Liver (tissue), 9 donors: Measurements from ENCODE around the gene ZNF433. TPM values are rescaled to one million over a fixed set of nuclear protein-coding genes. Genes with fewer than 3 reads are reported as not detected.

Experiments used
- DNase-seq: peaks from one replicate; pipeline ENCODE4 v3.0.0-alpha.2; 2017; ENCODE audit warnings: low spot score
- H3K27ac ChIP-seq, 2 donors: one replicate each; pipeline ENCODE4 v1.7.0; 2013; ENCODE audit warnings: inconsistent platforms in 2 of 2, low read length in 2 of 2, control low read depth in 1 of 2, low read depth in 1 of 2, mild to moderate bottlenecking in 1 of 2
- H3K27me3 ChIP-seq, 4 donors: one replicate each; pipeline versions ENCODE4 v1.6.1 to v1.7.0; 2013; ENCODE audit warnings: low read length in 3 of 4, inconsistent platforms in 1 of 4, mild to moderate bottlenecking in 1 of 4, moderate library complexity in 1 of 4; ENCODE audit not compliant: control insufficient read depth in 4 of 4, insufficient read depth in 4 of 4
- H3K36me3 ChIP-seq, 4 donors: one replicate each; pipeline versions ENCODE4 v1.6.1 to v1.7.0; 2013; ENCODE audit warnings: low read length in 3 of 4, mild to moderate bottlenecking in 3 of 4, low read depth in 1 of 4, moderate library complexity in 1 of 4; ENCODE audit not compliant: control insufficient read depth in 4 of 4, insufficient read depth in 3 of 4
- H3K4me1 ChIP-seq, 4 donors: one replicate each; pipeline versions ENCODE4 v1.6.1 to v1.7.0; 2013; ENCODE audit warnings: low read length in 3 of 4, mild to moderate bottlenecking in 3 of 4, moderate library complexity in 1 of 4; ENCODE audit not compliant: control insufficient read depth in 4 of 4, insufficient read depth in 4 of 4
- H3K4me3 ChIP-seq, 3 donors: one replicate each; pipeline versions ENCODE4 v1.6.1 to v1.7.0; 2013; ENCODE audit warnings: low read length in 3 of 3, control low read depth in 1 of 3, low read depth in 1 of 3, mild to moderate bottlenecking in 1 of 3
- H3K9ac ChIP-seq, 2 donors: one replicate each; pipeline ENCODE4 v1.7.0; 2013; ENCODE audit warnings: low read length in 2 of 2, mild to moderate bottlenecking in 2 of 2, moderate library complexity in 2 of 2, control low read depth in 1 of 2, low read depth in 1 of 2
- H3K9me3 ChIP-seq, 4 donors: one replicate each; pipeline versions ENCODE4 v1.6.1 to v1.7.0; 2013; ENCODE audit warnings: low read length in 3 of 4; ENCODE audit not compliant: control insufficient read depth in 4 of 4
- EGR1 ChIP-seq, 2 donors: IDR thresholded peaks; 2 replicates each; pipeline ENCODE4 v1.6.1; 2016 to 2018; ENCODE audit warnings: antibody characterized with exemption in 2 of 2, low read depth in 2 of 2
- FOXA2 ChIP-seq: IDR thresholded peaks from 2 replicates; pipeline ENCODE4 v1.6.1; 2016; ENCODE audit warnings: antibody characterized with exemption
- GABPA ChIP-seq, 2 donors: IDR thresholded peaks in 1 of 2; conservative IDR thresholded peaks in 1 of 2; 2 replicates each; pipeline ENCODE4 v1.6.1; 2016; ENCODE audit warnings: antibody characterized with exemption in 2 of 2, mild to moderate bottlenecking in 1 of 2, moderate library complexity in 1 of 2
- HNF4A ChIP-seq, 2 donors: conservative IDR thresholded peaks; 2 replicates each; pipeline ENCODE4 v1.6.1; 2016; ENCODE audit warnings: antibody characterized with exemption in 2 of 2, mild to moderate bottlenecking in 2 of 2
- JUND ChIP-seq, 2 donors: IDR thresholded peaks; 2 replicates each; pipeline ENCODE4 v1.6.1; 2016; ENCODE audit warnings: antibody characterized with exemption in 2 of 2
- RAD21 ChIP-seq, 2 donors: IDR thresholded peaks; 2 replicates each; pipeline ENCODE4 v1.6.1; 2016; ENCODE audit warnings: antibody characterized with exemption in 2 of 2, mild to moderate bottlenecking in 2 of 2
- RXRA ChIP-seq, 2 donors: IDR thresholded peaks; 2 replicates each; pipeline ENCODE4 v1.6.1; 2017 to 2018; ENCODE audit warnings: antibody characterized with exemption in 2 of 2, mild to moderate bottlenecking in 1 of 2
- SP1 ChIP-seq: IDR thresholded peaks from 2 replicates; pipeline ENCODE4 v1.6.1; 2018; ENCODE audit warnings: antibody characterized with exemption, mild to moderate bottlenecking
- TAF1 ChIP-seq: conservative IDR thresholded peaks from 2 replicates; pipeline ENCODE4 v1.6.1; 2016; ENCODE audit warnings: antibody characterized with exemption, mild to moderate bottlenecking
- YY1 ChIP-seq: IDR thresholded peaks from 2 replicates; pipeline ENCODE4 v1.6.1; 2016; ENCODE audit warnings: antibody characterized with exemption, mild to moderate bottlenecking
- WGBS: extraction: QIAGEN DNeasy Blood & Tissue Kit; methylation state at CpG from one replicate; pipeline ENCODE4 v1.1.7; 2013; 5-methylcytosine and 5-hydroxymethylcytosine counted together
- polyA plus RNA-seq, 2 donors: library from polyadenylated mRNA; stranded (reverse) in 1 of 2; unstranded in 1 of 2; fragments of 200-250 nt in 1 of 2; fragments of >200 nt in 1 of 2; fragmentation: Nextera tagmentation in 1 of 2; extraction: Ambion mirVana in 1 of 2; gene quantifications; one replicate each; pipeline versions ENCODE4 v1.2.1 to v1.2.3, GENCODE V29; 2013 to 2015
- total RNA-seq, 2 donors: library from RNA; depleted of rRNA; stranded (reverse); fragments of >200 nt; gene quantifications; one replicate each; pipeline ENCODE4 v1.2.3, GENCODE V29; 2014
- TF ChIP-seq, protein P1 (sequence below): fragments of 150-350 bp; IDR thresholded peaks from 2 replicates; pipeline ENCODE4 v1.5.1; 2017; ENCODE audit warnings: improper control_type of control experiment, low read depth, low read length; ENCODE audit not compliant: missing input control
- TF ChIP-seq, protein P2 (sequence below): IDR thresholded peaks from 2 replicates; pipeline ENCODE4 v1.6.1; 2016; ENCODE audit warnings: antibody characterized with exemption
- TF ChIP-seq, protein P3 (sequence below): IDR thresholded peaks from 2 replicates; pipeline ENCODE4 v1.6.1; 2016; ENCODE audit warnings: antibody characterized with exemption
- TF ChIP-seq, protein P4 (sequence below): IDR thresholded peaks from 2 replicates; pipeline ENCODE4 v1.6.1; 2016; ENCODE audit warnings: antibody characterized with exemption, mild to moderate bottlenecking
- TF ChIP-seq, protein P5 (sequence below): IDR thresholded peaks from 2 replicates; pipeline ENCODE4 v1.6.1; 2016; ENCODE audit warnings: antibody characterized with exemption
- donor health status: healthy.
- donor health status: healthy.
- donor health status: healthy.
- donor health status: healthy.
- donor health status: healthy.

ZNF433 gene
- total and polyA plus RNA-seq, 4 donors = 1.3 to 4.7 (median 2.5) TPM

DNA sequence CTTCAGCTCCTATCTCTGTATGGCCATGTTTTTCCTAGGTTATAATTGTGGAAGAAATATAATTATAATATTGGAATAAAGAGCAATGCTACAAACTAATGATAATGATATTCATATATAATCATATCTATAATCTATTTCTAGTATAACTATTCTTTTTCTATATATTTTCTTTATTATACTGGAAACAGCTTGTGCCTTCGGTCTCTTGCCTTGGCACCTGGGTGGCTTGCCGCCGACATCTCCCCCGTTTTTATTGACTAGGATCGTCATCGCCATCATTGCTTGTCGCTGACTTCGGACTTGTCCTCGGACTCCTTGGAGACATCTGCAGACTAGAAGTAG lies 46.4 kb downstream of the ZNF433 start:
- no peak for DNase-seq
- no peak for TF ChIP-seq JUND (IDR thresholded peaks at IDR 0.05)
- TF ChIP-seq, protein P1, sequence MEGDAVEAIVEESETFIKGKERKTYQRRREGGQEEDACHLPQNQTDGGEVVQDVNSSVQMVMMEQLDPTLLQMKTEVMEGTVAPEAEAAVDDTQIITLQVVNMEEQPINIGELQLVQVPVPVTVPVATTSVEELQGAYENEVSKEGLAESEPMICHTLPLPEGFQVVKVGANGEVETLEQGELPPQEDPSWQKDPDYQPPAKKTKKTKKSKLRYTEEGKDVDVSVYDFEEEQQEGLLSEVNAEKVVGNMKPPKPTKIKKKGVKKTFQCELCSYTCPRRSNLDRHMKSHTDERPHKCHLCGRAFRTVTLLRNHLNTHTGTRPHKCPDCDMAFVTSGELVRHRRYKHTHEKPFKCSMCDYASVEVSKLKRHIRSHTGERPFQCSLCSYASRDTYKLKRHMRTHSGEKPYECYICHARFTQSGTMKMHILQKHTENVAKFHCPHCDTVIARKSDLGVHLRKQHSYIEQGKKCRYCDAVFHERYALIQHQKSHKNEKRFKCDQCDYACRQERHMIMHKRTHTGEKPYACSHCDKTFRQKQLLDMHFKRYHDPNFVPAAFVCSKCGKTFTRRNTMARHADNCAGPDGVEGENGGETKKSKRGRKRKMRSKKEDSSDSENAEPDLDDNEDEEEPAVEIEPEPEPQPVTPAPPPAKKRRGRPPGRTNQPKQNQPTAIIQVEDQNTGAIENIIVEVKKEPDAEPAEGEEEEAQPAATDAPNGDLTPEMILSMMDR = no peak
- TF ChIP-seq, protein P2, sequence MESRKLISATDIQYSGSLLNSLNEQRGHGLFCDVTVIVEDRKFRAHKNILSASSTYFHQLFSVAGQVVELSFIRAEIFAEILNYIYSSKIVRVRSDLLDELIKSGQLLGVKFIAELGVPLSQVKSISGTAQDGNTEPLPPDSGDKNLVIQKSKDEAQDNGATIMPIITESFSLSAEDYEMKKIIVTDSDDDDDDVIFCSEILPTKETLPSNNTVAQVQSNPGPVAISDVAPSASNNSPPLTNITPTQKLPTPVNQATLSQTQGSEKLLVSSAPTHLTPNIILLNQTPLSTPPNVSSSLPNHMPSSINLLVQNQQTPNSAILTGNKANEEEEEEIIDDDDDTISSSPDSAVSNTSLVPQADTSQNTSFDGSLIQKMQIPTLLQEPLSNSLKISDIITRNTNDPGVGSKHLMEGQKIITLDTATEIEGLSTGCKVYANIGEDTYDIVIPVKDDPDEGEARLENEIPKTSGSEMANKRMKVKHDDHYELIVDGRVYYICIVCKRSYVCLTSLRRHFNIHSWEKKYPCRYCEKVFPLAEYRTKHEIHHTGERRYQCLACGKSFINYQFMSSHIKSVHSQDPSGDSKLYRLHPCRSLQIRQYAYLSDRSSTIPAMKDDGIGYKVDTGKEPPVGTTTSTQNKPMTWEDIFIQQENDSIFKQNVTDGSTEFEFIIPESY = no peak
- TF ChIP-seq TAF1 = no peak
- TF ChIP-seq, protein P3, sequence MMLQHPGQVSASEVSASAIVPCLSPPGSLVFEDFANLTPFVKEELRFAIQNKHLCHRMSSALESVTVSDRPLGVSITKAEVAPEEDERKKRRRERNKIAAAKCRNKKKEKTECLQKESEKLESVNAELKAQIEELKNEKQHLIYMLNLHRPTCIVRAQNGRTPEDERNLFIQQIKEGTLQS = no peak
- no peak for TF ChIP-seq RAD21 (IDR thresholded peaks at IDR 0.05)
- no peak for TF ChIP-seq EGR1 (IDR thresholded peaks at IDR 0.05; ENCODE audit: low read depth in 2 of 2)
- TF ChIP-seq, protein P4, sequence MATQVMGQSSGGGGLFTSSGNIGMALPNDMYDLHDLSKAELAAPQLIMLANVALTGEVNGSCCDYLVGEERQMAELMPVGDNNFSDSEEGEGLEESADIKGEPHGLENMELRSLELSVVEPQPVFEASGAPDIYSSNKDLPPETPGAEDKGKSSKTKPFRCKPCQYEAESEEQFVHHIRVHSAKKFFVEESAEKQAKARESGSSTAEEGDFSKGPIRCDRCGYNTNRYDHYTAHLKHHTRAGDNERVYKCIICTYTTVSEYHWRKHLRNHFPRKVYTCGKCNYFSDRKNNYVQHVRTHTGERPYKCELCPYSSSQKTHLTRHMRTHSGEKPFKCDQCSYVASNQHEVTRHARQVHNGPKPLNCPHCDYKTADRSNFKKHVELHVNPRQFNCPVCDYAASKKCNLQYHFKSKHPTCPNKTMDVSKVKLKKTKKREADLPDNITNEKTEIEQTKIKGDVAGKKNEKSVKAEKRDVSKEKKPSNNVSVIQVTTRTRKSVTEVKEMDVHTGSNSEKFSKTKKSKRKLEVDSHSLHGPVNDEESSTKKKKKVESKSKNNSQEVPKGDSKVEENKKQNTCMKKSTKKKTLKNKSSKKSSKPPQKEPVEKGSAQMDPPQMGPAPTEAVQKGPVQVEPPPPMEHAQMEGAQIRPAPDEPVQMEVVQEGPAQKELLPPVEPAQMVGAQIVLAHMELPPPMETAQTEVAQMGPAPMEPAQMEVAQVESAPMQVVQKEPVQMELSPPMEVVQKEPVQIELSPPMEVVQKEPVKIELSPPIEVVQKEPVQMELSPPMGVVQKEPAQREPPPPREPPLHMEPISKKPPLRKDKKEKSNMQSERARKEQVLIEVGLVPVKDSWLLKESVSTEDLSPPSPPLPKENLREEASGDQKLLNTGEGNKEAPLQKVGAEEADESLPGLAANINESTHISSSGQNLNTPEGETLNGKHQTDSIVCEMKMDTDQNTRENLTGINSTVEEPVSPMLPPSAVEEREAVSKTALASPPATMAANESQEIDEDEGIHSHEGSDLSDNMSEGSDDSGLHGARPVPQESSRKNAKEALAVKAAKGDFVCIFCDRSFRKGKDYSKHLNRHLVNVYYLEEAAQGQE = no peak
- no peak for TF ChIP-seq HNF4A (conservative IDR thresholded peaks at IDR 0.05)
- TF ChIP-seq, protein P5, sequence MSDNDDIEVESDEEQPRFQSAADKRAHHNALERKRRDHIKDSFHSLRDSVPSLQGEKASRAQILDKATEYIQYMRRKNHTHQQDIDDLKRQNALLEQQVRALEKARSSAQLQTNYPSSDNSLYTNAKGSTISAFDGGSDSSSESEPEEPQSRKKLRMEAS = no peak
- no peak overlapping the region for H3K4me3 ChIP-seq
- WGBS = 69% methylated on average over 9 of the region's 9 CpGs
- H3K4me1 ChIP-seq = peaks cover 0 to 8% (median 1%) of the 10 kb centered on the region in 4 donors
- H3K9ac ChIP-seq = no peak overlapping the region
- H3K27me3 ChIP-seq = no peaks in the 10 kb centered on the region
- peak overlapping the region in 1 of 2 donors; percentile 93 for H3K27ac ChIP-seq
- no peaks in the 10 kb centered on the region for H3K36me3 ChIP-seq
- peaks cover 0 to under 1% (median 0%) of the 10 kb centered on the region in 4 donors for H3K9me3 ChIP-seq

DNA sequence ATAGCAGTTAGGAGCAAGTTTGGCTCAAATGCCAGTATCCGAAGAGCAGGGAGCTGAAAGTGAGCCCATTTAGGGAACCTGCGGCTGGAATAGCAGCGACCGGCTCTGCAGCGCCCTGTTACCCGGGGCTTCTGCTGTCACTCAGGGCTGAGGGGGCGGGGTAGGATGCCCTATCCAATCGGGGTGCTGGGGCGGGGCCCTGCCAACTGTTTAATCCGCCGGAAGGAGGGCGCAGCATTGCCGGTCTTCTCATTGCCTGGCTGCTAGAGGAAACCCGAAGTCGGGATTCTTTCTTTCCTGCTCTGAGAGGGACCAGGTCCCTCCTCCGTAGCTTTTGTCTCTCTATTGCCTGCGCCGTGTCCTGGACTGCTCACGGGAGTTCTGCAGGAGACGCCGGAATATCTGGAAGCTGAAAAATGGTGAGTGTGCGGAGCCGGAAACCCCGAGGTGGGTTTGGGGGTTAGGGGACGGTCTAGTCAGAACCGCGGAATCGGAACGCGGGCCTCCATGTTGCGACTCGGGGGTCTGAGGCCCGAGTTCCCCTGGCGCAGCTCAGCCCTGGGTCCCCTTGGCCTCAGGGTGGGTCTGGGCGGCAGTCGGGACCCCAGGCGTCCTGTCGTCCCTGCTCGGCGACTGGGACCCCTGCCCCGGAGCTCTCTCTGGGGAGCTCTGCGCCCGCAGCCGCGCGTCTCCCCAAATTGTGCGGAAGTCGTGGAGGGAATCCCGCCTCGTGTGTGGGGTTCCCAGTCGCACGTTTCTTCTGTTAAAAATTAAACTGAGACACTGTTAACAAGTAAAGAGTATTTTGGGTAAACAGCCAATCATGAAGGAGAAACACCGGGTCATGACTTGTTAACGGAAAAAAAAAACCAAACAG lies 47.8 kb downstream of the ZNF433 start:
- under 1% methylated on average over 54 of the region's 54 CpGs for WGBS
- TF ChIP-seq SP1 (peak; percentile 73), FOXA2 (no peak), HNF4A (conservative IDR thresholded peaks at IDR 0.05) (no peak), GABPA (IDR thresholded peaks at IDR 0.05 in 1 of 2, conservative IDR thresholded peaks at IDR 0.05 in 1 of 2) (peak; percentile 51 to 82), RXRA (IDR thresholded peaks at IDR 0.05) (peak in 1 of 2 donors; percentile 21), RAD21 (IDR thresholded peaks at IDR 0.05) (peak; percentile 20 to 29), YY1 (peak; percentile 37), TAF1 (peak; percentile 85)
- TF ChIP-seq, protein P2 = no peak
- TF ChIP-seq, protein P4 = peak; percentile 42
- Histone ChIP-seq H3K4me1 (peaks cover 0 to 8% (median 1%) of the 10 kb centered on the region in 4 donors), H3K4me3 (peak overlapping the region; percentile 77 to 92 (median 85)), H3K9me3 (peaks cover 2 to 9% (median 5%) of the 10 kb centered on the region in 4 donors), H3K9ac (peak overlapping the region; percentile 68 to 72), H3K27ac (peak overlapping the region; percentile 81 to 93), H3K27me3 (no peaks in the 10 kb centered on the region), H3K36me3 (no peaks in the 10 kb centered on the region)
- peak; percentile 93 for DNase-seq
